HepG2 (cell line): Measurements from ENCODE around the gene SLCO2A1. TPM values are rescaled to one million over a fixed set of nuclear protein-coding genes. Genes with fewer than 3 reads are reported as not detected.

Experiments
- ATAC-seq: fragments of 200-7000 bp; cut with Tn5 transposase; 3 replicates; pipeline ENCODE4 v1.9.1; 2020; ENCODE audit warnings: mild to moderate bottlenecking, moderate library complexity
- BruUV-seq: library from RNA; stranded (reverse); fragments of 400-500 nt; replicated peaks from 2 replicates; lab custom pipeline; 2021; lab: Mats Ljungman, UMichigan
- CTCF ChIA-PET: fragments of 300-600 bp; formaldehyde crosslinking; extraction: SDS; loops from one replicate; lab custom pipeline; 2021; ENCODE audit warnings: low total read pairs, inconsistent platforms, low intra/inter-chr PET ratio; lab: Yijun Ruan, JAX
- POLR2A ChIA-PET: fragments of 350-600 bp; sonication (Branson Sonifier 250); formaldehyde crosslinking; loops from one replicate; lab custom pipeline; 2020; ENCODE audit warnings: antibody characterized with exemption, inconsistent platforms; lab: Yijun Ruan, JAX
- DNase-seq: peaks from one replicate; pipeline ENCODE4 v3.0.0-alpha.2; 2015; ENCODE audit warnings: low spot score
- FAIRE-seq: peaks from 3 replicates; lab custom pipeline; 2011; peaks lifted over from hg19 to GRCh38; lab: Jason Lieb, UNC
- H2AFZ ChIP-seq: one replicate; pipeline ENCODE4 v1.6.1; 2011; ENCODE audit warnings: low read length, inconsistent platforms
- H3K27ac ChIP-seq: fragments of 300-600 bp; 3 replicates; pipeline ENCODE4 v1.8.0; 2011; ENCODE audit warnings: mixed run types, mild to moderate bottlenecking, mixed read lengths, low read length, inconsistent platforms; ENCODE audit not compliant: insufficient read depth; ENCODE audit errors: extremely low read length
- H3K27me3 ChIP-seq, 2 experiments: fragments of 200-600 bp in 1 of 2; 2 replicates in 1 of 2; 3 replicates in 1 of 2; pipeline versions ENCODE4 v1.6.0 to v1.8.0; 2011; ENCODE audit warnings: low read length in 2 of 2, mild to moderate bottlenecking in 2 of 2, moderate library complexity in 2 of 2, inconsistent platforms in 1 of 2; ENCODE audit not compliant: insufficient read depth in 2 of 2, control insufficient read depth in 1 of 2
- H3K36me3 ChIP-seq, 2 experiments: fragments of 200-600 bp in 1 of 2; replicated peaks in 1 of 2; 2 replicates in 1 of 2; 3 replicates in 1 of 2; pipeline versions ENCODE4 v1.5.1 to v1.8.0; 2011; ENCODE audit warnings: low read length in 2 of 2, inconsistent platforms in 1 of 2; ENCODE audit not compliant: insufficient read depth in 2 of 2, control insufficient read depth in 1 of 2
- H3K4me1 ChIP-seq: 2 replicates; pipeline ENCODE4 v1.5.1; 2012; ENCODE audit warnings: low read length, inconsistent platforms; ENCODE audit not compliant: insufficient read depth
- H3K4me2 ChIP-seq: 2 replicates; pipeline ENCODE4 v1.6.0; 2011; ENCODE audit warnings: low read depth, low read length, inconsistent platforms
- H3K4me3 ChIP-seq, 3 experiments: fragments of 200-600 bp in 1 of 3; sonication (generic), shearing (Covaris generic) in 1 of 3; replicated peaks in 1 of 3; 2 replicates each; pipeline ENCODE4 v1.5.1; 2011 to 2016; ENCODE audit warnings: low read length in 3 of 3, inconsistent platforms in 2 of 3, low read depth in 2 of 3, mild to moderate bottlenecking in 2 of 3, control low read depth in 1 of 3, mixed read lengths in 1 of 3; ENCODE audit not compliant: insufficient read depth in 1 of 3
- H3K79me2 ChIP-seq: one replicate; pipeline ENCODE4 v1.6.1; 2011; ENCODE audit warnings: low read length, inconsistent platforms; ENCODE audit not compliant: insufficient read depth
- H3K9ac ChIP-seq: 2 replicates; pipeline ENCODE4 v1.6.0; 2011; ENCODE audit warnings: mild to moderate bottlenecking, low read depth, low read length, inconsistent platforms; ENCODE audit not compliant: insufficient read depth
- H3K9me3 ChIP-seq: 2 replicates; pipeline ENCODE4 v1.5.1; 2012; ENCODE audit warnings: mild to moderate bottlenecking, low read length
- H4K20me1 ChIP-seq: 2 replicates; pipeline ENCODE4 v1.6.0; 2011; ENCODE audit warnings: inconsistent platforms, mild to moderate bottlenecking, low read length, moderate library complexity; ENCODE audit not compliant: insufficient read depth
- ARID2 ChIP-seq: sonication (generic); formaldehyde crosslinking; IDR thresholded peaks from 2 replicates; pipeline ENCODE4 v1.8.1; 2022; ENCODE audit warnings: mild to moderate bottlenecking, missing genetic modification reagents, borderline replicate concordance
- CEBPB ChIP-seq: IDR thresholded peaks from 2 replicates; pipeline ENCODE4 v1.6.1; 2011; ENCODE audit warnings: low read depth, low read length, improper control_type of control experiment, borderline replicate concordance
- ELK4 ChIP-seq: sonication (generic); formaldehyde crosslinking; IDR thresholded peaks from 2 replicates; pipeline ENCODE4 v1.9.0; 2021; ENCODE audit warnings: missing genetic modification reagents, borderline replicate concordance
- GPBP1L1 ChIP-seq: sonication (generic); formaldehyde crosslinking; IDR thresholded peaks from 2 replicates; pipeline ENCODE4 v1.5.0; 2020; ENCODE audit warnings: mild to moderate bottlenecking, missing genetic modification reagents
- HIC2 ChIP-seq: sonication (generic); formaldehyde crosslinking; IDR thresholded peaks from 2 replicates; pipeline ENCODE4 v1.9.0; 2022; ENCODE audit warnings: low read depth, missing genetic modification reagents
- JUND ChIP-seq: sonication (generic); formaldehyde crosslinking; IDR thresholded peaks from 2 replicates; pipeline ENCODE4 v1.8.0; 2022; ENCODE audit warnings: mild to moderate bottlenecking, missing genetic modification reagents
- MBNL3 ChIP-seq: fragments of 250-450 bp; sonication (Bioruptor Pico); conservative IDR thresholded peaks from 2 replicates; pipeline ENCODE4 v1.8.0; 2022; ENCODE audit warnings: mild to moderate bottlenecking, inconsistent platforms
- POLR2A ChIP-seq, 2 experiments: IDR thresholded peaks; 2 replicates each; pipeline ENCODE4 v1.6.1; 2011; ENCODE audit warnings: low read depth in 2 of 2, low read length in 2 of 2, mild to moderate bottlenecking in 1 of 2, moderate library complexity in 1 of 2; ENCODE audit not compliant: insufficient read depth in 1 of 2
- SALL1 ChIP-seq: sonication (generic); formaldehyde crosslinking; IDR thresholded peaks from 2 replicates; pipeline ENCODE4 v1.8.0; 2022; ENCODE audit warnings: mild to moderate bottlenecking, missing genetic modification reagents
- TCF12 ChIP-seq, 2 experiments: fragments of 450-650 bp in 1 of 2; sonication (generic) in 1 of 2; formaldehyde crosslinking in 1 of 2; IDR thresholded peaks; 2 replicates each; pipeline versions ENCODE4 v1.6.1 to v1.8.0; 2017 to 2022; ENCODE audit warnings: antibody characterized with exemption in 1 of 2, mild to moderate bottlenecking in 1 of 2, missing genetic modification reagents in 1 of 2, moderate library complexity in 1 of 2
- ZBTB43 ChIP-seq: sonication (generic); formaldehyde crosslinking; conservative IDR thresholded peaks from 2 replicates; pipeline ENCODE4 v1.4.0; 2020; ENCODE audit warnings: missing genetic modification reagents
- ZFAT ChIP-seq: sonication (generic); formaldehyde crosslinking; conservative IDR thresholded peaks from 2 replicates; pipeline ENCODE4 v1.8.1; 2023; ENCODE audit warnings: missing genetic modification reagents, inconsistent platforms
- ZNF251 ChIP-seq: sonication (generic); formaldehyde crosslinking; IDR thresholded peaks from 2 replicates; pipeline ENCODE4 v1.9.0; 2021; ENCODE audit warnings: mild to moderate bottlenecking, missing genetic modification reagents
- ZNF33B ChIP-seq: sonication (generic); formaldehyde crosslinking; IDR thresholded peaks from 2 replicates; pipeline ENCODE4 v1.5.1; 2020; ENCODE audit warnings: mild to moderate bottlenecking, missing genetic modification reagents
- ZNF383 ChIP-seq: sonication (generic); formaldehyde crosslinking; IDR thresholded peaks from 2 replicates; pipeline ENCODE4 v1.4.0; 2020; ENCODE audit warnings: missing genetic modification reagents, mild to moderate bottlenecking, borderline replicate concordance
- ZNF44 ChIP-seq: sonication (generic); formaldehyde crosslinking; IDR thresholded peaks from 2 replicates; pipeline ENCODE4 v1.5.1; 2020; ENCODE audit warnings: mild to moderate bottlenecking, missing genetic modification reagents
- ZNF784 ChIP-seq: sonication (generic); formaldehyde crosslinking; IDR thresholded peaks from 2 replicates; pipeline ENCODE4 v1.5.1; 2020; ENCODE audit warnings: missing genetic modification reagents, mild to moderate bottlenecking, borderline replicate concordance
- ZSCAN12 ChIP-seq: sonication (generic); formaldehyde crosslinking; IDR thresholded peaks from 2 replicates; pipeline ENCODE4 v1.9.0; 2021; ENCODE audit warnings: mild to moderate bottlenecking, missing genetic modification reagents
- WGBS: methylation state at CpG from one replicate; pipeline ENCODE4 v1.1.6; 2017; ENCODE audit warnings: low lambda C conversion rate; 5-methylcytosine and 5-hydroxymethylcytosine counted together
- in situ Hi-C: cut with HindIII; loops from 2 replicates; pipeline ENCODE4 v1.10.0; 2017; ENCODE audit warnings: low pct_unique_long_range_greater_than_20kb; ENCODE audit not compliant: extremely low pct_ligation_motif_present
- intact Hi-C: fragments of 100-400 bp; cut with micrococcal nuclease; formaldehyde crosslinking; loops from one replicate; pipeline ENCODE4 v1.10.0; 2022; ENCODE audit not compliant: unreplicated experiment
- polyA plus RNA-seq, 8 experiments: library from polyadenylated mRNA; depleted of rRNA in 3 of 8; stranded (reverse) in 7 of 8; unstranded in 1 of 8; fragments of >200 nt; fragmentation: Illumina TruSeq in 4 of 8; extraction: Trizol in 4 of 8; gene quantifications; 2 replicates each; pipeline versions ENCODE4 v1.2.1 to v1.2.3, GENCODE V29; 2011 to 2016; ENCODE audit warnings: low read depth in 4 of 8, missing spikeins in 1 of 8, mixed read lengths in 1 of 8; ENCODE audit not compliant: insufficient read depth in 1 of 8
- total RNA-seq, 5 experiments: library from RNA; depleted of rRNA; stranded (reverse); fragments of >200 nt; fragmentation: Illumina TruSeq; extraction: Trizol; gene quantifications; 2 replicates each; pipeline ENCODE4 v1.2.3, GENCODE V29; 2016; ENCODE audit warnings: low read depth in 1 of 5

SLCO2A1 gene
- total and polyA plus RNA-seq, 2 of the 13 experiments (the other 11 are each of a cell fraction or from before 2014, with no cell fraction given), result 0.04 TPM; not detected in 1

GRCh38 chr3:133886031-133886722 lies 143.5 kb downstream of the SLCO2A1 start:
- Histone ChIP-seq H3K9me3 (no peaks in the 10 kb centered on the region), H3K9ac (no peak overlapping the region), H3K4me1 (no peaks in the 10 kb centered on the region), H3K4me3 (no peak overlapping the region), H3K79me2 (no peaks in the 10 kb centered on the region), H3K4me2 (no peak overlapping the region), H2AFZ (no peak overlapping the region), H3K36me3 (no peaks in the 10 kb centered on the region), H3K27me3 (peaks cover 4 to 19% of the 10 kb centered on the region in 2 experiments; a peak in 4 of 5 replicates), H3K27ac (no peak overlapping the region), H4K20me1 (no peaks in the 10 kb centered on the region)
- ATAC-seq (no peak), FAIRE-seq (no peak), DNase-seq (no peak)
- intact Hi-C loops, result no loop called here
- CTCF ChIA-PET, result no interaction called here
- POLR2A ChIA-PET, result no interaction called here
- no TSS peak for BruUV-seq
- WGBS, result 7% methylated on average over 7 of the region's 7 CpGs
- in situ Hi-C loops, result no loop called here
- TF ChIP-seq POLR2A (IDR thresholded peaks at IDR 0.05; ENCODE audit: insufficient read depth in 1 of 2, low read depth in 2 of 2, low read length in 2 of 2), result no peak
- TF ChIP-seq ZNF33B (CRISPR knock-in tag), result no peak
- TF ChIP-seq ZNF251, result no peak
- TF ChIP-seq ZBTB43 (CRISPR knock-in tag), result no peak
- TF ChIP-seq ZNF383 (CRISPR knock-in tag), result no peak
- no peak for TF ChIP-seq ZSCAN12 (CRISPR knock-in tag)
- no peak for TF ChIP-seq ZNF784
- TF ChIP-seq ZFAT (CRISPR knock-in tag), result no peak
- TF ChIP-seq TCF12 (IDR thresholded peaks at IDR 0.05), result no peak
- TF ChIP-seq TCF12 (CRISPR knock-in tag; IDR thresholded peaks at IDR 0.05), result no peak
- no peak for TF ChIP-seq JUND (CRISPR knock-in tag)
- no peak for TF ChIP-seq ZNF44 (CRISPR knock-in tag)
- TF ChIP-seq MBNL3, result no peak
- TF ChIP-seq SALL1 (CRISPR knock-in tag), result no peak
- TF ChIP-seq ARID2 (CRISPR knock-in tag), result no peak
- no peak for TF ChIP-seq ELK4
- TF ChIP-seq GPBP1L1 (CRISPR knock-in tag), result no peak
- no peak for TF ChIP-seq CEBPB
- TF ChIP-seq HIC2, result no peak
